GM18505 (cell line): ENCODE data around the gene MAGI2.

Experiments used
- ATAC-seq: cut with Tn5 transposase; IDR thresholded peaks from one replicate; pipeline ENCODE4 v1.9.1; 2021; ENCODE audit not compliant: unreplicated experiment
- POLR2A ChIP-seq: IDR thresholded peaks from 4 replicates; pipeline ENCODE4 v1.6.1; 2011; ENCODE audit warnings: borderline replicate concordance; ENCODE audit not compliant: insufficient read depth, insufficient read length; ENCODE audit errors: extremely low read depth

The MAGI2 gene

GRCh38 chr7:78476851-78477405, 976.5 kb downstream of the MAGI2 start:
- ATAC-seq = no peak
- TF ChIP-seq POLR2A = no peak

GRCh38 chr7:78473571-78474301, 979.7 kb downstream of the MAGI2 start:
- no peak for TF ChIP-seq POLR2A
- no peak for ATAC-seq

- no peak for TF ChIP-seq POLR2A
- no peak for ATAC-seq
These were observed 980.4 kb downstream of the MAGI2 start for GRCh38 chr7:78473021-78473420.

GRCh38 chr7:78472519-78472918, 980.9 kb downstream of the MAGI2 start:
- no peak for TF ChIP-seq POLR2A
- ATAC-seq = no peak

- no peak for TF ChIP-seq POLR2A
- no peak for ATAC-seq
These were observed 987.6 kb downstream of the MAGI2 start for GRCh38 chr7:78465894-78466293.

GRCh38 chr7:78463039-78463438, 990.4 kb downstream of the MAGI2 start:
- no peak for ATAC-seq

GRCh38 chr7:78450706-78451105, 1002.8 kb downstream of the MAGI2 start:
- no peak for ATAC-seq

More at GRCh38 chr7:78463039-78463438, 990.4 kb downstream of the MAGI2 start:
- no peak for TF ChIP-seq POLR2A

GRCh38 chr7:78448911-78449310, 1004.6 kb downstream of the MAGI2 start:
- ATAC-seq = no peak
- no peak for TF ChIP-seq POLR2A

More at GRCh38 chr7:78450706-78451105, 1002.8 kb downstream of the MAGI2 start:
- no peak for TF ChIP-seq POLR2A

GRCh38 chr7:78444267-78444666, 1009.2 kb downstream of the MAGI2 start:
- no peak for ATAC-seq
- no peak for TF ChIP-seq POLR2A

- ATAC-seq = no peak
These were observed 1009.7 kb downstream of the MAGI2 start for GRCh38 chr7:78443811-78444210.

GRCh38 chr7:78441737-78442136, 1011.7 kb downstream of the MAGI2 start:
- no peak for ATAC-seq
- TF ChIP-seq POLR2A = no peak

More at GRCh38 chr7:78443811-78444210, 1009.7 kb downstream of the MAGI2 start:
- no peak for TF ChIP-seq POLR2A

GRCh38 chr7:78438433-78438832, 1015.0 kb downstream of the MAGI2 start:
- ATAC-seq = no peak
- TF ChIP-seq POLR2A = no peak

- no peak for ATAC-seq
- no peak for TF ChIP-seq POLR2A
These were observed 1016.3 kb downstream of the MAGI2 start for GRCh38 chr7:78437118-78437517.

- no peak for ATAC-seq
- no peak for TF ChIP-seq POLR2A
These were observed 1018.1 kb downstream of the MAGI2 start for GRCh38 chr7:78435355-78435754.
